Subcutaneous abdominal adipose tissue (tissue), 5 donors: ENCODE data around the gene EPB41L3.

Experiments used
- H3K27ac ChIP-seq: one replicate; pipeline ENCODE4 v1.7.0; 2013; ENCODE audit warnings: low read depth, mild to moderate bottlenecking, inconsistent platforms, low read length, moderate library complexity
- H3K27me3 ChIP-seq, 5 donors: one replicate each; pipeline ENCODE4 v1.7.0; 2013; ENCODE audit warnings: low read length in 5 of 5, inconsistent platforms in 1 of 5; ENCODE audit not compliant: control insufficient read depth in 5 of 5, insufficient read depth in 4 of 5
- H3K36me3 ChIP-seq, 5 donors: one replicate each; pipeline ENCODE4 v1.7.0; 2013; ENCODE audit warnings: low read length in 5 of 5; ENCODE audit not compliant: control insufficient read depth in 5 of 5, insufficient read depth in 5 of 5
- H3K4me1 ChIP-seq, 5 donors: one replicate each; pipeline ENCODE4 v1.7.0; 2013; ENCODE audit warnings: low read length in 5 of 5, mild to moderate bottlenecking in 3 of 5, moderate library complexity in 1 of 5; ENCODE audit not compliant: control insufficient read depth in 5 of 5, insufficient read depth in 5 of 5
- H3K4me3 ChIP-seq, 5 donors: one replicate each; pipeline ENCODE4 v1.7.0; 2013; ENCODE audit warnings: low read length in 5 of 5, low read depth in 1 of 5
- H3K9ac ChIP-seq, 5 donors: one replicate each; pipeline ENCODE4 v1.7.0; 2013; ENCODE audit warnings: low read length in 5 of 5, mild to moderate bottlenecking in 4 of 5, moderate library complexity in 3 of 5
- H3K9me3 ChIP-seq, 5 donors: one replicate each; pipeline ENCODE4 v1.7.0; 2013; ENCODE audit warnings: low read length in 5 of 5; ENCODE audit not compliant: control insufficient read depth in 5 of 5
- donor health status: healthy.
- donor health status: healthy.
- donor health status: healthy.
- donor health status: healthy.
- donor health status: healthy.

EPB41L3 gene

GRCh38 chr18:5558851-5559250 lies 15.1 kb upstream of the EPB41L3 start:
- Histone ChIP-seq H3K4me3 (no peak overlapping the region), H3K27ac (no peak overlapping the region), H3K27me3 (no peaks in the 10 kb centered on the region), H3K36me3 (no peaks in the 10 kb centered on the region), H3K4me1 (peaks cover 0 to 24% (median 14%) of the 10 kb centered on the region in 5 donors), H3K9ac (no peak overlapping the region), H3K9me3 (no peaks in the 10 kb centered on the region)

GRCh38 chr18:5556310-5556974 lies 12.6 kb upstream of the EPB41L3 start:
- peak overlapping the region; percentile 68 for H3K27ac ChIP-seq
- peak overlapping the region in 2 of 5 donors; percentile 24 to 33 for H3K4me3 ChIP-seq
- no peaks in the 10 kb centered on the region for H3K27me3 ChIP-seq
- no peaks in the 10 kb centered on the region for H3K9me3 ChIP-seq
- H3K9ac ChIP-seq = peak overlapping the region in 3 of 5 donors; percentile 8 to 43 (median 38)
- peaks cover 0 to 24% (median 14%) of the 10 kb centered on the region in 5 donors for H3K4me1 ChIP-seq
- no peaks in the 10 kb centered on the region for H3K36me3 ChIP-seq

- Histone ChIP-seq H3K9ac (no peak overlapping the region), H3K4me3 (no peak overlapping the region), H3K9me3 (no peaks in the 10 kb centered on the region)
Observed at GRCh38 chr18:5554629-5555028, 10.8 kb upstream of the EPB41L3 start.

GRCh38 chr18:5546660-5547059 lies 2.9 kb upstream of the EPB41L3 start:
- peaks cover 0 to 33% (median 22%) of the 10 kb centered on the region in 5 donors for H3K4me1 ChIP-seq
- no peaks in the 10 kb centered on the region for H3K27me3 ChIP-seq
- no peaks in the 10 kb centered on the region for H3K36me3 ChIP-seq
- no peak overlapping the region for H3K4me3 ChIP-seq
- no peak overlapping the region for H3K9ac ChIP-seq
- no peak overlapping the region for H3K27ac ChIP-seq
- H3K9me3 ChIP-seq = no peaks in the 10 kb centered on the region

More at GRCh38 chr18:5554629-5555028, 10.8 kb upstream of the EPB41L3 start:
- Histone ChIP-seq H3K4me1 (peaks cover 0 to 24% (median 15%) of the 10 kb centered on the region in 5 donors), H3K27ac (no peak overlapping the region), H3K27me3 (no peaks in the 10 kb centered on the region), H3K36me3 (no peaks in the 10 kb centered on the region)

GRCh38 chr18:5543036-5543680 lies 639 bp downstream of the EPB41L3 start:
- Histone ChIP-seq H3K9me3 (no peaks in the 10 kb centered on the region), H3K27me3 (no peaks in the 10 kb centered on the region), H3K9ac (peak overlapping the region in 4 of 5 donors; percentile 66 to 77 (median 74)), H3K36me3 (no peaks in the 10 kb centered on the region), H3K4me1 (peaks cover 0 to 34% (median 30%) of the 10 kb centered on the region in 5 donors), H3K27ac (no peak overlapping the region), H3K4me3 (peak overlapping the region in 4 of 5 donors; percentile 74 to 82 (median 79))

GRCh38 chr18:5542515-5543035 lies 1.2 kb downstream of the EPB41L3 start:
- H3K9me3 ChIP-seq = no peaks in the 10 kb centered on the region
- H3K4me1 ChIP-seq = peaks cover 0 to 36% (median 30%) of the 10 kb centered on the region in 5 donors
- peak overlapping the region; percentile 42 for H3K27ac ChIP-seq
- no peaks in the 10 kb centered on the region for H3K27me3 ChIP-seq
- no peaks in the 10 kb centered on the region for H3K36me3 ChIP-seq
- peak overlapping the region; percentile 74 to 82 (median 77) for H3K4me3 ChIP-seq
- H3K9ac ChIP-seq = peak overlapping the region in 4 of 5 donors; percentile 66 to 77 (median 74)

- H3K27me3 ChIP-seq = no peaks in the 10 kb centered on the region
- peak overlapping the region in 3 of 5 donors; percentile 29 to 77 (median 74) for H3K4me3 ChIP-seq
- no peak overlapping the region for H3K9ac ChIP-seq
- no peaks in the 10 kb centered on the region for H3K9me3 ChIP-seq
- H3K27ac ChIP-seq = peak overlapping the region; percentile 42
- H3K4me1 ChIP-seq = peaks cover 0 to 34% (median 30%) of the 10 kb centered on the region in 5 donors
- H3K36me3 ChIP-seq = no peaks in the 10 kb centered on the region
Observed at GRCh38 chr18:5541644-5542043, 2.2 kb downstream of the EPB41L3 start.

- Histone ChIP-seq H3K4me1 (peaks cover 0 to 31% (median 26%) of the 10 kb centered on the region in 5 donors), H3K4me3 (no peak overlapping the region), H3K9ac (no peak overlapping the region), H3K27me3 (no peaks in the 10 kb centered on the region), H3K9me3 (no peaks in the 10 kb centered on the region), H3K36me3 (no peaks in the 10 kb centered on the region), H3K27ac (no peak overlapping the region)
Observed at GRCh38 chr18:5539391-5539790, 4.4 kb downstream of the EPB41L3 start.

GRCh38 chr18:5538544-5538943 lies 5.3 kb downstream of the EPB41L3 start:
- no peaks in the 10 kb centered on the region for H3K27me3 ChIP-seq
- no peaks in the 10 kb centered on the region for H3K9me3 ChIP-seq
- no peak overlapping the region for H3K4me3 ChIP-seq
- no peak overlapping the region for H3K9ac ChIP-seq
- H3K27ac ChIP-seq = peak overlapping the region; percentile 24
- H3K36me3 ChIP-seq = no peaks in the 10 kb centered on the region
- H3K4me1 ChIP-seq = peaks cover 0 to 26% (median 19%) of the 10 kb centered on the region in 5 donors

GRCh38 chr18:5537860-5538259 lies 5.9 kb downstream of the EPB41L3 start:
- H3K4me3 ChIP-seq = no peak overlapping the region
- H3K9ac ChIP-seq = no peak overlapping the region
- H3K9me3 ChIP-seq = no peaks in the 10 kb centered on the region
- peak overlapping the region; percentile 24 for H3K27ac ChIP-seq
- H3K27me3 ChIP-seq = no peaks in the 10 kb centered on the region
- no peaks in the 10 kb centered on the region for H3K36me3 ChIP-seq
- H3K4me1 ChIP-seq = peaks cover 0 to 26% (median 19%) of the 10 kb centered on the region in 5 donors
